IMR-90 (cell line): ENCODE measurements around the gene ASAP2. TPM values are rescaled to one million over a fixed set of nuclear protein-coding genes. Genes with fewer than 3 reads are reported as not detected.

ENCODE experiments used
- ATAC-seq: fragments of 200-7000 bp; cut with Tn5 transposase; 2 replicates; pipeline ENCODE4 v1.9.1; 2020; ENCODE audit warnings: low read depth, mild to moderate bottlenecking, moderate library complexity
- BruUV-seq: library from RNA; stranded (reverse); fragments of 400-500 nt; replicated peaks from 2 replicates; lab custom pipeline; 2021; lab: Mats Ljungman, UMichigan
- CTCF ChIA-PET: fragments of 300-600 bp; formaldehyde crosslinking; extraction: SDS; loops from one replicate; lab custom pipeline; 2021; ENCODE audit warnings: antibody characterized with exemption; lab: Yijun Ruan, JAX
- POLR2A ChIA-PET: fragments of 300-600 bp; sonication (Branson Sonifier 250); formaldehyde crosslinking; loops from one replicate; lab custom pipeline; 2022; ENCODE audit warnings: antibody characterized with exemption; ENCODE audit not compliant: unreplicated experiment; lab: Charles Lee
- DNase-seq: peaks from one replicate; pipeline ENCODE4 v3.0.0; 2013
- H2AFZ ChIP-seq: replicated peaks from 2 replicates; pipeline ENCODE3; 2013; ENCODE audit warnings: low read length, mild to moderate bottlenecking; ENCODE audit not compliant: poor library complexity
- H2AK5ac ChIP-seq: 2 replicates; pipeline ENCODE4 v1.6.1; 2013; ENCODE audit warnings: low read depth, low read length, inconsistent platforms
- H2AK9ac ChIP-seq: replicated peaks from 2 replicates; pipeline ENCODE3; 2013; ENCODE audit warnings: mild to moderate bottlenecking, low read depth, low read length, moderate library complexity; ENCODE audit not compliant: poor library complexity
- H2BK120ac ChIP-seq: 2 replicates; pipeline ENCODE4 v1.6.1; 2013; ENCODE audit warnings: low read depth, low read length, inconsistent platforms
- H2BK15ac ChIP-seq: 3 replicates; pipeline ENCODE4 v1.6.1; 2013; ENCODE audit warnings: low read depth, low read length, inconsistent platforms
- H2BK20ac ChIP-seq: 2 replicates; pipeline ENCODE4 v1.6.1; 2013; ENCODE audit warnings: low read depth, mild to moderate bottlenecking, inconsistent platforms, low read length, moderate library complexity
- H2BK5ac ChIP-seq: 2 replicates; pipeline ENCODE4 v1.6.1; 2013; ENCODE audit warnings: mild to moderate bottlenecking, low read depth, low read length, inconsistent platforms; ENCODE audit not compliant: poor library complexity, severe bottlenecking
- H3K14ac ChIP-seq: replicated peaks from 2 replicates; pipeline ENCODE4 v1.6.1; 2013; ENCODE audit warnings: low read depth, low read length, inconsistent platforms
- H3K18ac ChIP-seq: 2 replicates; pipeline ENCODE4 v1.6.1; 2013; ENCODE audit warnings: low read depth, low read length, control low read depth
- H3K23ac ChIP-seq: 2 replicates; pipeline ENCODE4 v1.6.1; 2013; ENCODE audit warnings: low read depth, low read length, inconsistent platforms
- H3K27ac ChIP-seq: 2 replicates; pipeline ENCODE4 v1.5.1; 2013; ENCODE audit warnings: mild to moderate bottlenecking, control low read depth, low read length; ENCODE audit not compliant: insufficient read depth
- H3K27me3 ChIP-seq: 2 replicates; pipeline ENCODE4 v1.6.1; 2013; ENCODE audit warnings: low read length; ENCODE audit not compliant: control insufficient read depth, insufficient read depth
- H3K36me3 ChIP-seq: 2 replicates; pipeline ENCODE4 v1.6.1; 2013; ENCODE audit warnings: low read length, mixed read lengths; ENCODE audit not compliant: control insufficient read depth, insufficient read depth
- H3K4ac ChIP-seq: 2 replicates; pipeline ENCODE4 v1.6.1; 2013; ENCODE audit warnings: low read depth, low read length, inconsistent platforms
- H3K4me1 ChIP-seq: 2 replicates; pipeline ENCODE4 v1.6.1; 2013; ENCODE audit warnings: low read length, mixed read lengths; ENCODE audit not compliant: control insufficient read depth, insufficient read depth
- H3K4me2 ChIP-seq: 2 replicates; pipeline ENCODE4 v1.6.1; 2013; ENCODE audit warnings: low read depth, mild to moderate bottlenecking, control low read depth, low read length, moderate library complexity
- H3K4me3 ChIP-seq: 2 replicates; pipeline ENCODE4 v1.5.1; 2013; ENCODE audit warnings: low read depth, mild to moderate bottlenecking, control low read depth, low read length, moderate library complexity; ENCODE audit not compliant: insufficient read depth
- H3K56ac ChIP-seq: 2 replicates; pipeline ENCODE4 v1.6.1; 2013; ENCODE audit warnings: low read length, inconsistent platforms; ENCODE audit not compliant: insufficient read depth; ENCODE audit errors: extremely low read depth
- H3K79me1 ChIP-seq, 2 experiments: 2 replicates each; pipeline ENCODE4 v1.6.1; 2013; ENCODE audit warnings: low read length in 2 of 2, inconsistent platforms in 1 of 2, low read depth in 1 of 2
- H3K9ac ChIP-seq: 2 replicates; pipeline ENCODE4 v1.6.1; 2013; ENCODE audit warnings: low read depth, low read length, control low read depth
- H3K9me1 ChIP-seq: 2 replicates; pipeline ENCODE4 v1.6.1; 2013; ENCODE audit warnings: low read length, inconsistent platforms; ENCODE audit not compliant: insufficient read depth
- H3K9me3 ChIP-seq: 2 replicates; pipeline ENCODE4 v1.6.1; 2013; ENCODE audit warnings: low read length; ENCODE audit not compliant: control insufficient read depth, insufficient read depth
- H4K20me1 ChIP-seq: 2 replicates; pipeline ENCODE4 v1.6.1; 2013; ENCODE audit warnings: low read length, inconsistent platforms; ENCODE audit not compliant: insufficient read depth
- H4K5ac ChIP-seq: 2 replicates; pipeline ENCODE4 v1.6.1; 2013; ENCODE audit warnings: mild to moderate bottlenecking, low read depth, low read length, control low read depth
- H4K8ac ChIP-seq, 2 experiments: 2 replicates each; pipeline ENCODE4 v1.6.1; 2013; ENCODE audit warnings: low read depth in 2 of 2, low read length in 2 of 2, control low read depth in 1 of 2, inconsistent platforms in 1 of 2
- H4K91ac ChIP-seq: 2 replicates; pipeline ENCODE4 v1.6.1; 2013; ENCODE audit warnings: low read depth, low read length, inconsistent platforms; ENCODE audit not compliant: insufficient read depth
- BHLHE40 ChIP-seq: fragments of 150-350 bp; IDR thresholded peaks from 2 replicates; pipeline ENCODE4 v1.6.1; 2016; ENCODE audit warnings: mild to moderate bottlenecking, low read depth, low read length
- MAZ ChIP-seq: IDR thresholded peaks from 2 replicates; pipeline ENCODE4 v1.6.1; 2012; ENCODE audit warnings: low read depth, mild to moderate bottlenecking, low read length, improper control_type of control experiment, moderate library complexity, borderline replicate concordance
- WGBS, 2 experiments: methylation state at CpG; one replicate each; pipeline versions ENCODE4 v1.1.5 to v1.1.7; 2013; ENCODE audit warnings: missing lambda C conversion rate in 2 of 2; ENCODE audit not compliant: insufficient read length in 1 of 2; ENCODE audit errors: extremely low coverage in 2 of 2; 5-methylcytosine and 5-hydroxymethylcytosine counted together
- dilution Hi-C: fragments of 300-500 bp; cut with HindIII; formaldehyde crosslinking; loops from one replicate; pipeline ENCODE4 v1.14.3; 2018; ENCODE audit warnings: low sequenced_read_pairs; ENCODE audit not compliant: unreplicated experiment
- in situ Hi-C: fragments of 300-500 bp; cut with MboI; formaldehyde crosslinking; loops from 3 replicates; pipeline ENCODE4 v1.14.3; 2019; ENCODE audit warnings: low sequenced_read_pairs, inconsistent platforms, mixed read lengths
- intact Hi-C: fragments of 100-400 bp; cut with micrococcal nuclease; formaldehyde crosslinking; loops from 2 replicates; pipeline ENCODE4 v1.10.0; 2022
- polyA plus RNA-seq, 3 experiments: library from polyadenylated mRNA; depleted of rRNA; stranded (reverse); fragments of >200 nt; gene quantifications; 2 replicates each; pipeline ENCODE4 v1.2.3, GENCODE V29; 2012; ENCODE audit warnings: low replicate concordance in 1 of 3
- total RNA-seq: library from RNA; depleted of rRNA; stranded (reverse); fragments of >200 nt; gene quantifications from 2 replicates; pipeline ENCODE4 v1.2.3, GENCODE V29; 2012

The ASAP2 gene
- total and polyA plus RNA-seq, 2 of the 4 experiments (the other 2 are of a cell fraction), result 19.7 to 28.1 TPM

GRCh38 chr2:9279426-9279825 lies 72.8 kb downstream of the ASAP2 start:
- 100% methylated on average over 1 of the region's 10 CpGs; no CpG with 5 or more reads in 1 of the 2 experiments for WGBS, 2 experiments
- H3K27ac ChIP-seq, result no peak overlapping the region
- H3K9me1 ChIP-seq, result peaks cover 16% of the 10 kb centered on the region
- ChIA-PET CTCF (no interaction called here), POLR2A (no interaction called here)
- H2BK120ac ChIP-seq, result no peak overlapping the region
- H3K4me3 ChIP-seq, result no peak overlapping the region
- no peak for DNase-seq
- no peak for ATAC-seq
- no peak overlapping the region for H3K4ac ChIP-seq
- H2AK9ac ChIP-seq, result no peak overlapping the region
- BruUV-seq, result no TSS peak
- in situ Hi-C loops, result no loop called here
- no peak overlapping the region for H4K91ac ChIP-seq
- H2BK20ac ChIP-seq, result no peak overlapping the region
- H4K20me1 ChIP-seq, result peaks cover 20% of the 10 kb centered on the region
- no peak overlapping the region for H2AK5ac ChIP-seq
- H2BK5ac ChIP-seq, result no peak overlapping the region
- no peak overlapping the region for H3K23ac ChIP-seq
- intact Hi-C loops, result no loop called here
- no peaks in the 10 kb centered on the region for H3K4me1 ChIP-seq
- H3K14ac ChIP-seq, result no peak overlapping the region
- no peak for TF ChIP-seq MAZ
- TF ChIP-seq BHLHE40, result no peak
- H3K9me3 ChIP-seq, result no peaks in the 10 kb centered on the region
- peaks cover 12% of the 10 kb centered on the region for H3K36me3 ChIP-seq
- no peak overlapping the region for H3K4me2 ChIP-seq
- no peak overlapping the region for H3K56ac ChIP-seq
- H4K8ac ChIP-seq, result no peak overlapping the region
- H3K27me3 ChIP-seq, result no peaks in the 10 kb centered on the region
- dilution Hi-C loops, result no loop called here
- H2BK15ac ChIP-seq, result no peak overlapping the region
- H2AFZ ChIP-seq, result no peak overlapping the region
- no peak overlapping the region for H3K9ac ChIP-seq
- no peak overlapping the region for H3K18ac ChIP-seq
- no peak overlapping the region for H4K5ac ChIP-seq
- H3K79me1 ChIP-seq, result peaks cover 61 to 91% of the 10 kb centered on the region in 2 experiments
